ENCODE results near the gene HMGA1.
"Not testable (repeated sequence)": the region's sequence is repeated elsewhere in the genome, so short reads cannot be mapped to it uniquely, and the experiment has no call there.

The HMGA1 gene

DNA sequence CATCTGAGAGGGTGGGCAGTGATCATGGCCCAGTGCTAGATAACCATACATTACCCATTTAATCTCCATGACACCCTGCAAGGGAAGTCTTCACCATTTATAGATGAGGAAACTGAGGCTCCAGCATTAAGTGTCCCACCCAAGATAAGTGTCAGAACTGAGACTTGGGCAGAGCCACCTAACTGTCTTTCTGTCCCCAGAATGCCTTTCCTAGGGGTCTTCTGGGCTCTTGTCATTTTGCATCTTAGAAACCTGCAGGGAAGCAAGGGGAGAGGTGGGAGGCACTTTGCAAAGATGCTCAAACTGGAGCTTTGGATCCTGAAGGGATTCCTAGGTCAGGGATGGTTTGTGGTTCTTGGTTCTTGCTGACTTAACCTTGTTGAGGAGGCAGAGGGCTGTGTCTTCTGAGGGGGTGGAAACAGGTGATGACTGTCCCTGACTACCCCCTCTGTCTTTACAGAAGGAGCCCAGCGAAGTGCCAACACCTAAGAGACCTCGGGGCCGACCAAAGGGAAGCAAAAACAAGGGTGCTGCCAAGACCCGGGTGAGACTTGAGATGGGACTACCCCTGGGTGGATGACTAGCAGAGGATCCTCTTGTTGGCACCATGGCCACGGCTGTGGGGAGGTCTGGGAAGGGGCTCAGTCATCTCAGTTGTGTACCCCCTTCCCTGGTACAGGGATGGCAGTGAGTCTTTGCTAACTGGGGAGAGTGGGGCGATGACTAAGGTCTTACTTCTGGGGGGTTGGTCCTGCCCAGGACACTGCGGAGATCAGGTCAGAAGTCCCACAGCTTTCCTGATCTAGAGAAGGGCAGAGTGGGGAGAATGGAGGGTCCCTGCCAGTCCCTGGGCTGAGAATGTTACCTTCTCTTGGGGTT is 5.8 kb downstream of the HMGA1 start:
- no peak for DNase-seq (ENCODE audit: low read depth)
- Histone ChIP-seq H3K36me3 (ENCODE audit: control insufficient read depth, insufficient read depth, low read length, severe bottlenecking) (peaks cover 23% of the 10 kb centered on the region), H3K27me3 (replicated peaks; ENCODE audit: control insufficient read depth, insufficient read depth, low read length) (no peaks in the 10 kb centered on the region), H3K9me3 (ENCODE audit: control insufficient read depth, low read length) (no peaks in the 10 kb centered on the region), H3K4me1 (ENCODE audit: control insufficient read depth, insufficient read depth, low read length) (peaks cover 33% of the 10 kb centered on the region), H3K4me3 (ENCODE audit: low read length) (no peak overlapping the region), H3K9ac (ENCODE audit: low read length) (peak overlapping the region; percentile 40)

DNA sequence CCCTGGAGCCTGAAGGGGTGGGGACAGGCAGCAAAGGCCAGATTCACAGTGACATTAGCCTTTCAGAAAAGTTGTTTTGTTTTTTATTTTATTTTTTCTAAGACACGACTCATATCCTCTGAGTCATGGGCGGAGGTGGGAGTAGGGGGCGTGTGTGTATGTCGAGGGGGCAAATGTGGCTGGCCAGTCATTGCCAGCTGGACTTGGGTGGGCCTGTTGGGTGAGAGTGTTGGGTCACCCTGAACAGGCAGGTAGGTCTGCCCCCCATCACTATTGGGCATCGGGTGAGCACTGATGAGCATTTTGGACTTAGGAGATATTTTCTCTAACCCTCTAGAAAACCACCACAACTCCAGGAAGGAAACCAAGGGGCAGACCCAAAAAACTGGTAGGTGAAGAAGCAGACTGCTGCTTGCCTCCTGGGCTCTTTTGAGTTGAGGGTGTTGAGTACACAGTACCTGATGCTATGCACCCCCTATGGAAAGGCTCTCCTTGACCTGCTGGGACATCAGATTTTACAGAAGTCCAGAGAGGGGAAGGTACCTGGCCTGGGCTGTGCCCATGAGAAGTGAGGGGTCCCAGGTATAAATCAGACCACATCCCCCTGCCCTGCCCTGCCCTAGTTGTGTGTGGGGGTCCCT is 6.6 kb downstream of the HMGA1 start:
- Histone ChIP-seq H3K4me1 (ENCODE audit: control insufficient read depth, insufficient read depth, low read length) (peaks cover 35% of the 10 kb centered on the region), H3K27me3 (replicated peaks; ENCODE audit: control insufficient read depth, insufficient read depth, low read length) (no peaks in the 10 kb centered on the region), H3K36me3 (ENCODE audit: control insufficient read depth, insufficient read depth, low read length, severe bottlenecking) (peaks cover 23% of the 10 kb centered on the region), H3K9ac (ENCODE audit: low read length) (peak overlapping the region; percentile 40), H3K4me3 (ENCODE audit: low read length) (no peak overlapping the region), H3K9me3 (ENCODE audit: control insufficient read depth, low read length) (no peaks in the 10 kb centered on the region)
- DNase-seq (ENCODE audit: low read depth) = no peak

DNA sequence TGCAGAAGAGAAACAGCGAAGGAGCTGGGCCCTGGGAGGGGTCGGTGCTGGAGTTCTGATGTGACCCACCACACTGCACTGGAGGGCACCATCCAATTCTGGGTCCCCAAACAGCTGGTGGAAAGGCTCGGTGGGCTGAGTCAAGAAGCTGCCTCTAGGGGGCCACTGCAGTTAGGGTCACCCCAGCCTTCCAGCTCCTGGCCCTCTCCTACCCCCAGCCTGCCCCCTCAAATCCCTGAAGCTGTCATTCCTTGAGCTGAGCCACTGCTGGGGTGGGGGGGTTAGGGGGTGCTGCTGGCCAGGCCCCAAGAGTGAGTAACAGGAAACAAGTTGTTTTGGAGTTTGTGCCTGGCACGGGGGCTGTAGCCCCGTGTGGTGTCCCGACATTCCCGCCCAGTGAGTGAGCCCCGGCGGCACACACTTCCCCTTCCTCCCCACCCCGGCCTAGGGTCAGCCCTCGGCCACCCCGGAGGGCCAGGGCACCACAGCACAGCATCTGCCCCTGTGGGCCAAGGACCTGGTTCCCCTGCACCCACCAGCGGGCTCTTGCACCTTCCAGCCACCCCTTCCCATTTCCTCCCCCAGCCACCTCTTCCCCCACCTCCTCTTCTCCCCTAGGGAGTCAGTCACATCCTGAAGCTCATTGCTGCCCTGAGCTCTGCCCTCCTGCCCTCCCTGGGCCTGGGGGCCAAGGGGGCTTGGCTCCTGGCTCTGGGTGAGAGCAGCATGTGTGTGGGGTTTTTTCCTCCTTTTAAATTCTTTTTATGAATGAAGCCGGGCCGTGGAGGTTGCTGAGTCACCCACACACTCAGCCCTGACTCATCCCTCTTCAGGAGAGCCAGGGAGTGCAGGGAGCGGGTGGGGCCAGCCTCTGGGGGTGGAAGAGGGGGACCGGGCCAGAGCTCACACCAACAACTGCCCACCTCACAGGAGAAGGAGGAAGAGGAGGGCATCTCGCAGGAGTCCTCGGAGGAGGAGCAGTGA is 7.5 kb downstream of the HMGA1 start:
- H3K27me3 ChIP-seq (replicated peaks; ENCODE audit: control insufficient read depth, insufficient read depth, low read length) = no peaks in the 10 kb centered on the region
- H3K9me3 ChIP-seq (ENCODE audit: control insufficient read depth, low read length) = no peaks in the 10 kb centered on the region
- H3K36me3 ChIP-seq (ENCODE audit: control insufficient read depth, insufficient read depth, low read length, severe bottlenecking) = peaks cover 23% of the 10 kb centered on the region
- H3K9ac ChIP-seq (ENCODE audit: low read length) = peak overlapping the region; percentile 40
- H3K4me1 ChIP-seq (ENCODE audit: control insufficient read depth, insufficient read depth, low read length) = peaks cover 32% of the 10 kb centered on the region
- peak; percentile 96 for DNase-seq (ENCODE audit: low read depth)
- peak overlapping the region; percentile 43 for H3K4me3 ChIP-seq (ENCODE audit: low read length)

DNA sequence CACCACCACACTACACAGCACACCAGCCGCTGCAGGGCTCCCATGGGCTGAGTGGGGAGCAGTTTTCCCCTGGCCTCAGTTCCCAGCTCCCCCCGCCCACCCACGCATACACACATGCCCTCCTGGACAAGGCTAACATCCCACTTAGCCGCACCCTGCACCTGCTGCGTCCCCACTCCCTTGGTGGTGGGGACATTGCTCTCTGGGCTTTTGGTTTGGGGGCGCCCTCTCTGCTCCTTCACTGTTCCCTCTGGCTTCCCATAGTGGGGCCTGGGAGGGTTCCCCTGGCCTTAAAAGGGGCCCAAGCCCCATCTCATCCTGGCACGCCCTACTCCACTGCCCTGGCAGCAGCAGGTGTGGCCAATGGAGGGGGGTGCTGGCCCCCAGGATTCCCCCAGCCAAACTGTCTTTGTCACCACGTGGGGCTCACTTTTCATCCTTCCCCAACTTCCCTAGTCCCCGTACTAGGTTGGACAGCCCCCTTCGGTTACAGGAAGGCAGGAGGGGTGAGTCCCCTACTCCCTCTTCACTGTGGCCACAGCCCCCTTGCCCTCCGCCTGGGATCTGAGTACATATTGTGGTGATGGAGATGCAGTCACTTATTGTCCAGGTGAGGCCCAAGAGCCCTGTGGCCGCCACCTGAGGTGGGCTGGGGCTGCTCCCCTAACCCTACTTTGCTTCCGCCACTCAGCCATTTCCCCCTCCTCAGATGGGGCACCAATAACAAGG is 8.5 kb downstream of the HMGA1 start:
- not testable (repeated sequence) for H3K9ac ChIP-seq (ENCODE audit: low read length); H3K27me3 ChIP-seq (replicated peaks; ENCODE audit: control insufficient read depth, insufficient read depth, low read length); H3K4me3 ChIP-seq (ENCODE audit: low read length); DNase-seq (ENCODE audit: low read depth); H3K9me3 ChIP-seq (ENCODE audit: control insufficient read depth, low read length)
- Histone ChIP-seq H3K4me1 (ENCODE audit: control insufficient read depth, insufficient read depth, low read length) (peaks cover 32% of the 10 kb centered on the region), H3K36me3 (ENCODE audit: control insufficient read depth, insufficient read depth, low read length, severe bottlenecking) (peaks cover 23% of the 10 kb centered on the region)

DNA sequence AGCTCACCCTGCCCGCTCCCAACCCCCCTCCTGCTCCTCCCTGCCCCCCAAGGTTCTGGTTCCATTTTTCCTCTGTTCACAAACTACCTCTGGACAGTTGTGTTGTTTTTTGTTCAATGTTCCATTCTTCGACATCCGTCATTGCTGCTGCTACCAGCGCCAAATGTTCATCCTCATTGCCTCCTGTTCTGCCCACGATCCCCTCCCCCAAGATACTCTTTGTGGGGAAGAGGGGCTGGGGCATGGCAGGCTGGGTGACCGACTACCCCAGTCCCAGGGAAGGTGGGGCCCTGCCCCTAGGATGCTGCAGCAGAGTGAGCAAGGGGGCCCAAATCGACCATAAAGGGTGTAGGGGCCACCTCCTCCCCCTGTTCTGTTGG is 9.1 kb downstream of the HMGA1 start:
- not testable (repeated sequence) for H3K9ac ChIP-seq (ENCODE audit: low read length); DNase-seq (ENCODE audit: low read depth); H3K4me3 ChIP-seq (ENCODE audit: low read length); H3K9me3 ChIP-seq (ENCODE audit: control insufficient read depth, low read length); H3K27me3 ChIP-seq (replicated peaks; ENCODE audit: control insufficient read depth, insufficient read depth, low read length)
- Histone ChIP-seq H3K4me1 (ENCODE audit: control insufficient read depth, insufficient read depth, low read length) (peaks cover 32% of the 10 kb centered on the region), H3K36me3 (ENCODE audit: control insufficient read depth, insufficient read depth, low read length, severe bottlenecking) (peaks cover 22% of the 10 kb centered on the region)

DNA sequence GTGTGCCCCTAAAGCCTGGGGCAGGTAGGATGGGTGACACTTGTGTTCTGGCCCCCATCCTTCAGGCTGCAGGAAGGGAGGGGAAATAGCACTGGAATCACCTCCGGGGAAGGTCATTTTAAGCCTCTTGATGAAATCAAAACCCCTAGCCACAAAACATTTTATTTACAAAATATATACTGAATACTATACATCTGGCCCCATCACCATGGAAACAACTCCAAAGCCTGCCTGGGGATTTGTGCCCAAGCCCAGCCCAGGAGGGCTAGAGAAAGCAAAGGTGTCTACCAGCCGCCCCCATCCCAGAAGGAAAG is 9.5 kb downstream of the HMGA1 start:
- no peak for DNase-seq (ENCODE audit: low read depth)
- no peaks in the 10 kb centered on the region for H3K9me3 ChIP-seq (ENCODE audit: control insufficient read depth, low read length)
- no peaks in the 10 kb centered on the region for H3K27me3 ChIP-seq (replicated peaks; ENCODE audit: control insufficient read depth, insufficient read depth, low read length)
- H3K36me3 ChIP-seq (ENCODE audit: control insufficient read depth, insufficient read depth, low read length, severe bottlenecking) = peaks cover 18% of the 10 kb centered on the region
- H3K4me1 ChIP-seq (ENCODE audit: control insufficient read depth, insufficient read depth, low read length) = peaks cover 32% of the 10 kb centered on the region
- no peak overlapping the region for H3K9ac ChIP-seq (ENCODE audit: low read length)
- H3K4me3 ChIP-seq (ENCODE audit: low read length) = no peak overlapping the region

DNA sequence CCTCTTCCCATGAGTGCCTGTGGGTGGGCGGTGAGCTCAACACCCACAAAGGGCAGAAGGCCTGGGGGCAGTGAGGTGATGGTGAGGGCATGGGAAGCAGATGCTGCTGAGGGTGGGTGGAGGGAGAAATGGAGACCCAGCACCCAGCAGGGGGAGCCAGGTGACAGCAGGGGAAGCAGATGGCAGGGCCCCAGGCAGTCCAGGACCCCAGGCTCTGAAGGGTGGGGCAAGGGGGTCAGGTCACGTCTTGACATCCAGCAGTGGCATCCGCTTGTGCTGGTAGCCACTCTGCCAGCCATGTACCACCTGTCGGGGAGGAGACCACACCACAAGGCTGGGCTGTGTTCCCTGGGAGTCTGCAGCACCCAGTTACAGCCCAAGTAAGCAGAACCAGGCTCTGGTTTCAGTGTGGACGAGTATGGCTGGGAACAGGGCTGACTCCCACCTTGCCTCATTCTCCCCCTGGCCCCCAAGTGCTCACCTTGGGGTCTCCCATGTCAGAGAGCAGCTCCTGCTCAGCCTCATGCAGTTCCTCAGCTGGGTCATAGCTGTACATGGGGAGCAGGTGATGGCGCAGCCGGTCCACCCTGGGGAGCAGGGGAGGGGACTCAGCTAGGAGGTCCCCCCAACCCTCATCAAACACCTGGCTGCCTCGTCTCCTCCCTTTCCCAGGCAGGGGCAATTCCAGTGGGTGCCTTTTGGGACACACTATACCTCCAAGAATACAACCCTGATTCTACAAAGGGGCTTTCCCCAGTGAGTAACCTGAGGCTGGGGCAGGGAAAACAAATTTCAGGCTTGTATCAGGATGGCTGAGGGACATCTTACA is 10.1 kb downstream of the HMGA1 start:
- DNase-seq (ENCODE audit: low read depth) = peak; percentile 53

DNA sequence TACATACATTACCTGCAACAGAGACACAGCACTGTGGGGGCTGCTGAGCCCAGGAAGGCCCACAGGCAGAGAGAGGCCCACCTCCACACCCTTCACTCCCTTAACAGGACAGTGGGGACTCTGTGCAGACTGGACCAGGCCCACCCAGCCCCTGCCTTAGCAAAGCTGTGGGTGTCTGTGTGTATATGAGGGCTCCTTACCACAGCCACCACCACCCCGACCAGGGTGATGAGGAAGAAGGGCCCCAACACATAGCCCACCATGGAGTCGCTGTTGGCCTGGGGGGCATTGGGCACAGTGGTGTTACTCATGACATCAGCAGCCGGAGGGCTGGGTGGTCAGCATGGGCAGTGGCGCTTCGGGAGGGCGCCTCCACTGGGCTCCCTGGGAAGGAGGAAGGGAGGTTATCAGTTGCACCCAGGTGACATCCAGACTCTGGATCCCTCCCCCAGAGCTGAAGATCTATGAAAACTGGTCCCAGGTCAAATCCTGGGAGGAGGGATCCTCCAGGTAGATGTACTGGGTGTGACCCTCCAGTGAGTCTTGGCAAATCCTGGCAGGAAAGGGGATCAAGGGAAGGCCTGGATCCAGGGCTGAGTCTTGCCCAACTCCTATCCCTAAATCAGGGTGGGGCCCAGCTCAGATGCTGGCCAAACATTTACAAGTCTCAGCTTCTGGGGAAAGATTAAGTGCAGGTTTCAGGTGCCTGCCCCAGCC is 11.0 kb downstream of the HMGA1 start:
- H3K9ac ChIP-seq (ENCODE audit: low read length) = peak overlapping the region; percentile 94
- H3K4me1 ChIP-seq (ENCODE audit: control insufficient read depth, insufficient read depth, low read length) = peaks cover 27% of the 10 kb centered on the region
- H3K27me3 ChIP-seq (replicated peaks; ENCODE audit: control insufficient read depth, insufficient read depth, low read length) = no peaks in the 10 kb centered on the region
- H3K9me3 ChIP-seq (ENCODE audit: control insufficient read depth, low read length) = no peaks in the 10 kb centered on the region
- peak; percentile 28 for DNase-seq (ENCODE audit: low read depth)
- peaks cover 7% of the 10 kb centered on the region for H3K36me3 ChIP-seq (ENCODE audit: control insufficient read depth, insufficient read depth, low read length, severe bottlenecking)
- peak overlapping the region; percentile 95 for H3K4me3 ChIP-seq (ENCODE audit: low read length)

More for the DNA sequence above, 10.1 kb downstream of the HMGA1 start:
- Histone ChIP-seq H3K4me3 (ENCODE audit: low read length) (no peak overlapping the region), H3K27me3 (replicated peaks; ENCODE audit: control insufficient read depth, insufficient read depth, low read length) (no peaks in the 10 kb centered on the region), H3K9ac (ENCODE audit: low read length) (no peak overlapping the region), H3K9me3 (ENCODE audit: control insufficient read depth, low read length) (no peaks in the 10 kb centered on the region), H3K36me3 (ENCODE audit: control insufficient read depth, insufficient read depth, low read length, severe bottlenecking) (peaks cover 13% of the 10 kb centered on the region), H3K4me1 (ENCODE audit: control insufficient read depth, insufficient read depth, low read length) (peaks cover 32% of the 10 kb centered on the region)

DNA sequence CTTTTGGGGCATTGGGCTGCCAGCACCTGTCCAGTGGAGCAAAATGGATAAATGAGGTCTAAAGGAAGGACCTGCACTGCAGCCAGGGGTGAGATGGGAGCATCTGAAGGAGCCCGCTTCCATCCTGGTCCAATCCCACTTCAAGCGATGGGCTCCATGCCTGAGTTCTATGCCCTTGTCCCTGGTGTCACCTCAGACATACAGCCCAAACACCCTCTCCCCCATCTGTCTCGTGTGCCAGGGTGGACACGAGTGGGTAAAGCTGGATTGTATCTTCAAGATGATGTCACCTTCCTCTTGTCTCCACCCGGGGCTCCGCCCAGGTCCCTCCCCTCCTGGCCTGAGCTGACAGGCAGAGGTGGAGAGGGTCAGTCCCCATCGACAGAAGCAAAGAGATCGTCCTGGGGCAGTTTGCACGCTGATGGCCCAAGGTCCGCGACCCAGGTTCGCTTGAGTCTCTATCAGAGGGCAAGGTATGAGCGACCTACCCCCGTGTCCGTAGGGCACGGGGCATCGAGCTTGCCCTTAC is 11.6 kb downstream of the HMGA1 start:
- Histone ChIP-seq H3K36me3 (ENCODE audit: control insufficient read depth, insufficient read depth, low read length, severe bottlenecking) (peaks cover 7% of the 10 kb centered on the region), H3K4me1 (ENCODE audit: control insufficient read depth, insufficient read depth, low read length) (peaks cover 20% of the 10 kb centered on the region), H3K9me3 (ENCODE audit: control insufficient read depth, low read length) (no peaks in the 10 kb centered on the region), H3K4me3 (ENCODE audit: low read length) (peak overlapping the region; percentile 95), H3K9ac (ENCODE audit: low read length) (peak overlapping the region; percentile 94), H3K27me3 (replicated peaks; ENCODE audit: control insufficient read depth, insufficient read depth, low read length) (no peaks in the 10 kb centered on the region)
- DNase-seq (ENCODE audit: low read depth) = peak; percentile 59
